IMR-90 (cell line): Measurements from ENCODE around the gene PABPN1. TPM values are rescaled to one million over a fixed set of nuclear protein-coding genes. Genes with fewer than 3 reads are reported as not detected.

Source experiments
- ATAC-seq: fragments of 200-7000 bp; cut with Tn5 transposase; 2 replicates; pipeline ENCODE4 v1.9.1; 2020; ENCODE audit warnings: low read depth, mild to moderate bottlenecking, moderate library complexity
- BruUV-seq: library from RNA; stranded (reverse); fragments of 400-500 nt; replicated peaks from 2 replicates; lab custom pipeline; 2021; lab: Mats Ljungman, UMichigan
- CTCF ChIA-PET: fragments of 300-600 bp; formaldehyde crosslinking; extraction: SDS; loops from one replicate; lab custom pipeline; 2021; ENCODE audit warnings: antibody characterized with exemption; lab: Yijun Ruan, JAX
- POLR2A ChIA-PET: fragments of 300-600 bp; sonication (Branson Sonifier 250); formaldehyde crosslinking; loops from one replicate; lab custom pipeline; 2022; ENCODE audit warnings: antibody characterized with exemption; ENCODE audit not compliant: unreplicated experiment; lab: Charles Lee
- DNase-seq: peaks from one replicate; pipeline ENCODE4 v3.0.0; 2013
- H2AFZ ChIP-seq: replicated peaks from 2 replicates; pipeline ENCODE3; 2013; ENCODE audit warnings: low read length, mild to moderate bottlenecking; ENCODE audit not compliant: poor library complexity
- H2AK5ac ChIP-seq: 2 replicates; pipeline ENCODE4 v1.6.1; 2013; ENCODE audit warnings: low read depth, low read length, inconsistent platforms
- H2AK9ac ChIP-seq: replicated peaks from 2 replicates; pipeline ENCODE3; 2013; ENCODE audit warnings: mild to moderate bottlenecking, low read depth, low read length, moderate library complexity; ENCODE audit not compliant: poor library complexity
- H2BK120ac ChIP-seq: 2 replicates; pipeline ENCODE4 v1.6.1; 2013; ENCODE audit warnings: low read depth, low read length, inconsistent platforms
- H2BK15ac ChIP-seq: 3 replicates; pipeline ENCODE4 v1.6.1; 2013; ENCODE audit warnings: low read depth, low read length, inconsistent platforms
- H2BK20ac ChIP-seq: 2 replicates; pipeline ENCODE4 v1.6.1; 2013; ENCODE audit warnings: low read depth, mild to moderate bottlenecking, inconsistent platforms, low read length, moderate library complexity
- H2BK5ac ChIP-seq: 2 replicates; pipeline ENCODE4 v1.6.1; 2013; ENCODE audit warnings: mild to moderate bottlenecking, low read depth, low read length, inconsistent platforms; ENCODE audit not compliant: poor library complexity, severe bottlenecking
- H3K14ac ChIP-seq: replicated peaks from 2 replicates; pipeline ENCODE4 v1.6.1; 2013; ENCODE audit warnings: low read depth, low read length, inconsistent platforms
- H3K18ac ChIP-seq: 2 replicates; pipeline ENCODE4 v1.6.1; 2013; ENCODE audit warnings: low read depth, low read length, control low read depth
- H3K23ac ChIP-seq: 2 replicates; pipeline ENCODE4 v1.6.1; 2013; ENCODE audit warnings: low read depth, low read length, inconsistent platforms
- H3K27ac ChIP-seq: 2 replicates; pipeline ENCODE4 v1.5.1; 2013; ENCODE audit warnings: mild to moderate bottlenecking, control low read depth, low read length; ENCODE audit not compliant: insufficient read depth
- H3K27me3 ChIP-seq: 2 replicates; pipeline ENCODE4 v1.6.1; 2013; ENCODE audit warnings: low read length; ENCODE audit not compliant: control insufficient read depth, insufficient read depth
- H3K36me3 ChIP-seq: 2 replicates; pipeline ENCODE4 v1.6.1; 2013; ENCODE audit warnings: low read length, mixed read lengths; ENCODE audit not compliant: control insufficient read depth, insufficient read depth
- H3K4ac ChIP-seq: 2 replicates; pipeline ENCODE4 v1.6.1; 2013; ENCODE audit warnings: low read depth, low read length, inconsistent platforms
- H3K4me1 ChIP-seq: 2 replicates; pipeline ENCODE4 v1.6.1; 2013; ENCODE audit warnings: low read length, mixed read lengths; ENCODE audit not compliant: control insufficient read depth, insufficient read depth
- H3K4me2 ChIP-seq: 2 replicates; pipeline ENCODE4 v1.6.1; 2013; ENCODE audit warnings: low read depth, mild to moderate bottlenecking, control low read depth, low read length, moderate library complexity
- H3K4me3 ChIP-seq: 2 replicates; pipeline ENCODE4 v1.5.1; 2013; ENCODE audit warnings: low read depth, mild to moderate bottlenecking, control low read depth, low read length, moderate library complexity; ENCODE audit not compliant: insufficient read depth
- H3K56ac ChIP-seq: 2 replicates; pipeline ENCODE4 v1.6.1; 2013; ENCODE audit warnings: low read length, inconsistent platforms; ENCODE audit not compliant: insufficient read depth; ENCODE audit errors: extremely low read depth
- H3K79me1 ChIP-seq, 2 experiments: 2 replicates each; pipeline ENCODE4 v1.6.1; 2013; ENCODE audit warnings: low read length in 2 of 2, inconsistent platforms in 1 of 2, low read depth in 1 of 2
- H3K9ac ChIP-seq: 2 replicates; pipeline ENCODE4 v1.6.1; 2013; ENCODE audit warnings: low read depth, low read length, control low read depth
- H3K9me1 ChIP-seq: 2 replicates; pipeline ENCODE4 v1.6.1; 2013; ENCODE audit warnings: low read length, inconsistent platforms; ENCODE audit not compliant: insufficient read depth
- H3K9me3 ChIP-seq: 2 replicates; pipeline ENCODE4 v1.6.1; 2013; ENCODE audit warnings: low read length; ENCODE audit not compliant: control insufficient read depth, insufficient read depth
- H4K20me1 ChIP-seq: 2 replicates; pipeline ENCODE4 v1.6.1; 2013; ENCODE audit warnings: low read length, inconsistent platforms; ENCODE audit not compliant: insufficient read depth
- H4K5ac ChIP-seq: 2 replicates; pipeline ENCODE4 v1.6.1; 2013; ENCODE audit warnings: mild to moderate bottlenecking, low read depth, low read length, control low read depth
- H4K8ac ChIP-seq, 2 experiments: 2 replicates each; pipeline ENCODE4 v1.6.1; 2013; ENCODE audit warnings: low read depth in 2 of 2, low read length in 2 of 2, control low read depth in 1 of 2, inconsistent platforms in 1 of 2
- H4K91ac ChIP-seq: 2 replicates; pipeline ENCODE4 v1.6.1; 2013; ENCODE audit warnings: low read depth, low read length, inconsistent platforms; ENCODE audit not compliant: insufficient read depth
- BHLHE40 ChIP-seq: fragments of 150-350 bp; IDR thresholded peaks from 2 replicates; pipeline ENCODE4 v1.6.1; 2016; ENCODE audit warnings: mild to moderate bottlenecking, low read depth, low read length
- CEBPB ChIP-seq: IDR thresholded peaks from 2 replicates; pipeline ENCODE4 v1.6.1; 2012; ENCODE audit warnings: low read depth, low read length, improper control_type of control experiment
- CHD1 ChIP-seq: IDR thresholded peaks from 2 replicates; pipeline ENCODE4 v1.6.1; 2012; ENCODE audit warnings: low read depth, low read length, improper control_type of control experiment
- FOS ChIP-seq: fragments of 150-350 bp; IDR thresholded peaks from 2 replicates; pipeline ENCODE4 v1.6.1; 2016; ENCODE audit warnings: low read depth, low read length
- MAFK ChIP-seq: IDR thresholded peaks from 2 replicates; pipeline ENCODE4 v1.6.1; 2012; ENCODE audit warnings: low read depth, low read length, improper control_type of control experiment
- MAZ ChIP-seq: IDR thresholded peaks from 2 replicates; pipeline ENCODE4 v1.6.1; 2012; ENCODE audit warnings: low read depth, mild to moderate bottlenecking, low read length, improper control_type of control experiment, moderate library complexity, borderline replicate concordance
- MXI1 ChIP-seq: IDR thresholded peaks from 2 replicates; pipeline ENCODE4 v1.6.1; 2012; ENCODE audit warnings: low read depth, mild to moderate bottlenecking, low read length, moderate library complexity, borderline replicate concordance
- NFE2L2 ChIP-seq: fragments of 150-350 bp; IDR thresholded peaks from 2 replicates; pipeline ENCODE4 v1.6.1; 2016; ENCODE audit warnings: low read depth, mild to moderate bottlenecking, low read length
- POLR2A ChIP-seq: IDR thresholded peaks from 2 replicates; pipeline ENCODE4 v1.6.1; 2012; ENCODE audit warnings: mild to moderate bottlenecking, low read depth, low read length
- RAD21 ChIP-seq: IDR thresholded peaks from 2 replicates; pipeline ENCODE4 v1.6.1; 2012; ENCODE audit warnings: low read length, improper control_type of control experiment
- RCOR1 ChIP-seq: IDR thresholded peaks from 2 replicates; pipeline ENCODE4 v1.6.1; 2012; ENCODE audit warnings: mild to moderate bottlenecking, low read length, improper control_type of control experiment; ENCODE audit not compliant: insufficient replicate concordance
- RFX5 ChIP-seq: IDR thresholded peaks from 2 replicates; pipeline ENCODE4 v1.8.0; 2012; ENCODE audit warnings: low read depth, mild to moderate bottlenecking, low read length, moderate library complexity
- SMC3 ChIP-seq: fragments of 150-350 bp; IDR thresholded peaks from 2 replicates; pipeline ENCODE4 v1.6.1; 2016; ENCODE audit warnings: low read depth, mild to moderate bottlenecking, antibody characterized with exemption, low read length, moderate library complexity
- WGBS, 2 experiments: methylation state at CpG; one replicate each; pipeline versions ENCODE4 v1.1.5 to v1.1.7; 2013; ENCODE audit warnings: missing lambda C conversion rate in 2 of 2; ENCODE audit not compliant: insufficient read length in 1 of 2; ENCODE audit errors: extremely low coverage in 2 of 2; 5-methylcytosine and 5-hydroxymethylcytosine counted together
- dilution Hi-C: fragments of 300-500 bp; cut with HindIII; formaldehyde crosslinking; loops from one replicate; pipeline ENCODE4 v1.14.3; 2018; ENCODE audit warnings: low sequenced_read_pairs; ENCODE audit not compliant: unreplicated experiment
- in situ Hi-C: fragments of 300-500 bp; cut with MboI; formaldehyde crosslinking; loops from 3 replicates; pipeline ENCODE4 v1.14.3; 2019; ENCODE audit warnings: low sequenced_read_pairs, inconsistent platforms, mixed read lengths
- intact Hi-C: fragments of 100-400 bp; cut with micrococcal nuclease; formaldehyde crosslinking; loops from 2 replicates; pipeline ENCODE4 v1.10.0; 2022
- polyA plus RNA-seq, 3 experiments: library from polyadenylated mRNA; depleted of rRNA; stranded (reverse); fragments of >200 nt; gene quantifications; 2 replicates each; pipeline ENCODE4 v1.2.3, GENCODE V29; 2012; ENCODE audit warnings: low replicate concordance in 1 of 3
- total RNA-seq: library from RNA; depleted of rRNA; stranded (reverse); fragments of >200 nt; gene quantifications from 2 replicates; pipeline ENCODE4 v1.2.3, GENCODE V29; 2012
- TF ChIP-seq, protein P1 (sequence below): fragments of 150-350 bp; IDR thresholded peaks from 2 replicates; pipeline ENCODE4 v1.6.1; 2017; ENCODE audit warnings: mild to moderate bottlenecking, antibody characterized with exemption, low read length, low read depth
- TF ChIP-seq, protein P2 (sequence below): fragments of 150-350 bp; IDR thresholded peaks from 2 replicates; pipeline ENCODE4 v1.6.1; 2016; ENCODE audit warnings: low read depth, mild to moderate bottlenecking, low read length, moderate library complexity, borderline replicate concordance
- TF ChIP-seq, protein P3 (sequence below): conservative IDR thresholded peaks from 2 replicates; pipeline ENCODE4 v1.5.1; 2012; ENCODE audit warnings: mild to moderate bottlenecking, low read depth, low read length, improper control_type of control experiment

The PABPN1 gene
- total and polyA plus RNA-seq, 2 of the 4 experiments (the other 2 are of a cell fraction): 104 to 211 TPM

DNA sequence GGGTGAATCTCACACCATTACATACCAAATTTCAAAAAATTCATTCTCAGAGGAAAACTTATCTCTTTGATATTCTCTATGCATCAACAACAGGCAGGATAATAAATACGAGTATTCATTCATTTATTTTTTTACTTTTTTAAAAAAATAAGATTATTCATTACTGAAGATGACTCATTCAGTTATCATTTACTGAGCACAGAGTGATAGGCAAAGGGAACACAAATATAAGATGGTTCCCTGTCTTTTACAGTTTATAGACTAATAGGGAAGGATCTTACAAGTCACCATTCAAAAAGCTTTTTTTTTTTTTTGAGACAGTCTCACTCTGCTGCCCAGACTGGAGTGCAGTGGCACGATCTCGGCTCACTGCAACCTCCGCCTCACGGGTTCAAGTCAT, 5.0 kb upstream of the PABPN1 start:
- Histone ChIP-seq H3K14ac (no peak overlapping the region), H4K5ac (no peak overlapping the region), H3K79me1 (peaks cover 9 to 30% of the 10 kb centered on the region in 2 experiments; a peak in 3 of 4 replicates), H2BK15ac (no peak overlapping the region), H3K36me3 (peaks cover 15% of the 10 kb centered on the region), H3K4me3 (no peak overlapping the region), H2BK5ac (no peak overlapping the region), H2BK120ac (no peak overlapping the region), H2BK20ac (no peak overlapping the region), H4K8ac (no peak overlapping the region), H4K91ac (no peak overlapping the region), H3K9me3 (no peaks in the 10 kb centered on the region), H2AFZ (no peak overlapping the region), H3K23ac (no peak overlapping the region), H3K27me3 (no peaks in the 10 kb centered on the region), H3K9ac (no peak overlapping the region), H3K9me1 (no peaks in the 10 kb centered on the region), H2AK5ac (no peak overlapping the region), H3K4ac (no peak overlapping the region), H3K18ac (no peak overlapping the region), H3K56ac (no peak overlapping the region), H2AK9ac (no peak overlapping the region), H4K20me1 (0 out of 2 replicates have a peak, but pooled peaks cover 4% of the 10 kb centered on the region), H3K4me2 (no peak overlapping the region), H3K27ac (no peak overlapping the region), H3K4me1 (peaks cover 4% of the 10 kb centered on the region; the same call in 1 of the 2 replicates)
- BruUV-seq: no TSS peak
- ChIA-PET POLR2A (interaction anchor here (0.6 kb wide), 1 partner anchor 221 kb away, joined by 9 read pairs; no protein-coding TSS in a partner anchor), CTCF (no interaction called here)
- dilution Hi-C loops: no loop called here
- TF ChIP-seq RAD21 (no peak), CHD1 (no peak), NFE2L2 (no peak), BHLHE40 (no peak), MXI1 (no peak), MAFK (no peak), FOS (no peak), RCOR1 (no peak), RFX5 (no peak), SMC3 (no peak), MAZ (no peak), POLR2A (no peak), CEBPB (no peak)
- TF ChIP-seq, protein P1, sequence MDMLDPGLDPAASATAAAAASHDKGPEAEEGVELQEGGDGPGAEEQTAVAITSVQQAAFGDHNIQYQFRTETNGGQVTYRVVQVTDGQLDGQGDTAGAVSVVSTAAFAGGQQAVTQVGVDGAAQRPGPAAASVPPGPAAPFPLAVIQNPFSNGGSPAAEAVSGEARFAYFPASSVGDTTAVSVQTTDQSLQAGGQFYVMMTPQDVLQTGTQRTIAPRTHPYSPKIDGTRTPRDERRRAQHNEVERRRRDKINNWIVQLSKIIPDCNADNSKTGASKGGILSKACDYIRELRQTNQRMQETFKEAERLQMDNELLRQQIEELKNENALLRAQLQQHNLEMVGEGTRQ: no peak
- TF ChIP-seq, protein P2, sequence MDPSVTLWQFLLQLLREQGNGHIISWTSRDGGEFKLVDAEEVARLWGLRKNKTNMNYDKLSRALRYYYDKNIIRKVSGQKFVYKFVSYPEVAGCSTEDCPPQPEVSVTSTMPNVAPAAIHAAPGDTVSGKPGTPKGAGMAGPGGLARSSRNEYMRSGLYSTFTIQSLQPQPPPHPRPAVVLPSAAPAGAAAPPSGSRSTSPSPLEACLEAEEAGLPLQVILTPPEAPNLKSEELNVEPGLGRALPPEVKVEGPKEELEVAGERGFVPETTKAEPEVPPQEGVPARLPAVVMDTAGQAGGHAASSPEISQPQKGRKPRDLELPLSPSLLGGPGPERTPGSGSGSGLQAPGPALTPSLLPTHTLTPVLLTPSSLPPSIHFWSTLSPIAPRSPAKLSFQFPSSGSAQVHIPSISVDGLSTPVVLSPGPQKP: no peak
- TF ChIP-seq, protein P3, sequence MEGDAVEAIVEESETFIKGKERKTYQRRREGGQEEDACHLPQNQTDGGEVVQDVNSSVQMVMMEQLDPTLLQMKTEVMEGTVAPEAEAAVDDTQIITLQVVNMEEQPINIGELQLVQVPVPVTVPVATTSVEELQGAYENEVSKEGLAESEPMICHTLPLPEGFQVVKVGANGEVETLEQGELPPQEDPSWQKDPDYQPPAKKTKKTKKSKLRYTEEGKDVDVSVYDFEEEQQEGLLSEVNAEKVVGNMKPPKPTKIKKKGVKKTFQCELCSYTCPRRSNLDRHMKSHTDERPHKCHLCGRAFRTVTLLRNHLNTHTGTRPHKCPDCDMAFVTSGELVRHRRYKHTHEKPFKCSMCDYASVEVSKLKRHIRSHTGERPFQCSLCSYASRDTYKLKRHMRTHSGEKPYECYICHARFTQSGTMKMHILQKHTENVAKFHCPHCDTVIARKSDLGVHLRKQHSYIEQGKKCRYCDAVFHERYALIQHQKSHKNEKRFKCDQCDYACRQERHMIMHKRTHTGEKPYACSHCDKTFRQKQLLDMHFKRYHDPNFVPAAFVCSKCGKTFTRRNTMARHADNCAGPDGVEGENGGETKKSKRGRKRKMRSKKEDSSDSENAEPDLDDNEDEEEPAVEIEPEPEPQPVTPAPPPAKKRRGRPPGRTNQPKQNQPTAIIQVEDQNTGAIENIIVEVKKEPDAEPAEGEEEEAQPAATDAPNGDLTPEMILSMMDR: no peak
- ATAC-seq (no peak), DNase-seq (peak; percentile 35)
- in situ Hi-C loops: loop anchor here (25.0 kb wide), 3 partner anchors 779 to 1121 kb away; partner anchors contain the start of genes CBLN3, EMC9, FITM1 and KHNYN
- no CpG with 5 or more reads among the region's 5 CpGs for WGBS, 2 experiments
- intact Hi-C loops: no loop called here
